Panc1 (cell line): Measurements from ENCODE around the gene ITGA3. TPM values are rescaled to one million over a fixed set of nuclear protein-coding genes. Genes with fewer than 3 reads are reported as not detected.

ENCODE experiments used
- ATAC-seq: fragments of 200-7000 bp; cut with Tn5 transposase; 2 replicates; pipeline ENCODE4 v1.9.1; 2020; ENCODE audit warnings: mild to moderate bottlenecking, moderate library complexity
- BruUV-seq: library from RNA; stranded (reverse); fragments of 400-500 nt; replicated peaks from 2 replicates; lab custom pipeline; 2021; lab: Mats Ljungman, UMichigan
- CTCF ChIA-PET: fragments of 300-600 bp; sonication (Branson Sonifier 250); formaldehyde crosslinking; loops from one replicate; lab custom pipeline; 2022; ENCODE audit warnings: antibody characterized with exemption; lab: Charles Lee
- POLR2A ChIA-PET: fragments of 300-600 bp; sonication (Branson Sonifier 250); formaldehyde crosslinking; loops from one replicate; lab custom pipeline; 2022; ENCODE audit warnings: antibody characterized with exemption; lab: Charles Lee
- DNase-seq: peaks from one replicate; pipeline ENCODE4 v3.0.0-alpha.2; 2010; ENCODE audit warnings: low read depth, low spot score
- H3K27ac ChIP-seq: 2 replicates; pipeline ENCODE4 v1.5.1; 2011; ENCODE audit warnings: mild to moderate bottlenecking, low read length, inconsistent platforms
- H3K27me3 ChIP-seq: fragments of 200-500 bp; sonication (Bioruptor generic); 2 replicates; pipeline ENCODE4 v1.6.0; 2014; ENCODE audit warnings: low read length, inconsistent platforms; ENCODE audit not compliant: control insufficient read depth, insufficient read depth
- H3K36me3 ChIP-seq: fragments of 200-500 bp; sonication (Bioruptor generic); 2 replicates; pipeline ENCODE4 v1.5.1; 2014; ENCODE audit warnings: inconsistent platforms, mild to moderate bottlenecking, low read length, moderate library complexity; ENCODE audit not compliant: control insufficient read depth, insufficient read depth
- H3K4me1 ChIP-seq: 2 replicates; pipeline ENCODE4 v1.5.1; 2011; ENCODE audit warnings: inconsistent platforms, mild to moderate bottlenecking, low read length, moderate library complexity; ENCODE audit not compliant: control insufficient read depth, insufficient read depth
- H3K4me3 ChIP-seq, 2 experiments: 2 replicates each; pipeline ENCODE4 v1.5.1; 2011 to 2012; ENCODE audit warnings: low read depth in 2 of 2, low read length in 2 of 2, mild to moderate bottlenecking in 2 of 2, inconsistent platforms in 1 of 2, moderate library complexity in 1 of 2
- H3K9me3 ChIP-seq: fragments of 200-500 bp; sonication (Bioruptor generic); 2 replicates; pipeline ENCODE4 v1.5.1; 2014; ENCODE audit warnings: low read depth, mild to moderate bottlenecking, inconsistent platforms, low read length, moderate library complexity; ENCODE audit not compliant: control insufficient read depth, insufficient read depth
- POLR2AphosphoS5 ChIP-seq: IDR thresholded peaks from 2 replicates; pipeline ENCODE4 v1.6.1; 2012; ENCODE audit warnings: mild to moderate bottlenecking, low read depth, low read length, moderate library complexity
- REST ChIP-seq, 2 experiments: IDR thresholded peaks; 2 replicates each; pipeline ENCODE4 v1.6.1; 2011 to 2012; ENCODE audit warnings: low read depth in 2 of 2, control low read depth in 1 of 2, low read length in 1 of 2, mild to moderate bottlenecking in 1 of 2, moderate library complexity in 1 of 2; ENCODE audit not compliant: insufficient read depth in 1 of 2
- SIN3A ChIP-seq: IDR thresholded peaks from 2 replicates; pipeline ENCODE4 v1.6.1; 2012; ENCODE audit warnings: low read depth, mild to moderate bottlenecking, low read length, moderate library complexity, borderline replicate concordance; ENCODE audit not compliant: insufficient read depth
- TCF7L2 ChIP-seq: IDR thresholded peaks from 2 replicates; pipeline ENCODE4 v1.6.1; 2011; ENCODE audit warnings: mild to moderate bottlenecking, low read depth, low read length, inconsistent platforms
- in situ Hi-C: cut with HindIII; loops from 2 replicates; pipeline ENCODE4 v1.10.0; 2016; ENCODE audit warnings: low sequenced_read_pairs, low pct_unique_long_range_greater_than_20kb
- intact Hi-C: fragments of 100-400 bp; cut with micrococcal nuclease; formaldehyde crosslinking; loops from one replicate; pipeline ENCODE4 v1.10.0; 2022; ENCODE audit not compliant: unreplicated experiment
- total RNA-seq: library from RNA; stranded (reverse); gene quantifications from one replicate; pipeline ENCODE4 v1.2.1, GENCODE V29; 2021; ENCODE audit not compliant: unreplicated experiment
- TF ChIP-seq, protein P1 (sequence below): fragments of 450-650 bp; IDR thresholded peaks from 2 replicates; pipeline ENCODE4 v1.5.1; 2017; ENCODE audit warnings: mild to moderate bottlenecking

ITGA3 gene
- total RNA-seq, 1 experiment from 2014 or later: 439 TPM

GRCh38 chr17:50097926-50098325 is 42.0 kb downstream of the ITGA3 start:
- ATAC-seq: no peak
- Histone ChIP-seq H3K4me1 (peaks cover 47% of the 10 kb centered on the region), H3K36me3 (peaks cover 2% of the 10 kb centered on the region; the same call in 1 of the 2 replicates), H3K4me3 (no peak overlapping the region), H3K27me3 (no peaks in the 10 kb centered on the region), H3K9me3 (no peaks in the 10 kb centered on the region), H3K27ac (no peak overlapping the region)
- ChIA-PET POLR2A (no interaction called here), CTCF (no interaction called here)
- DNase-seq: no peak
- TF ChIP-seq SIN3A: no peak
- in situ Hi-C loops (no loop called here), intact Hi-C loops (no loop called here)
- BruUV-seq: no TSS peak

GRCh38 chr17:50098583-50098982 is 42.7 kb downstream of the ITGA3 start:
- DNase-seq (no peak), ATAC-seq (no peak)
- ChIA-PET POLR2A (no interaction called here), CTCF (no interaction called here)
- Histone ChIP-seq H3K4me1 (peaks cover 42% of the 10 kb centered on the region), H3K27ac (no peak overlapping the region), H3K36me3 (peaks cover 2% of the 10 kb centered on the region; the same call in 1 of the 2 replicates), H3K9me3 (no peaks in the 10 kb centered on the region), H3K4me3 (no peak overlapping the region), H3K27me3 (no peaks in the 10 kb centered on the region)
- intact Hi-C loops: no loop called here
- in situ Hi-C loops: no loop called here
- no TSS peak for BruUV-seq
- TF ChIP-seq REST (IDR thresholded peaks at IDR 0.05; ENCODE audit: insufficient read depth in 1 of 2, low read depth in 2 of 2, low read length in 1 of 2) (no peak), POLR2AphosphoS5 (no peak), SIN3A (no peak), TCF7L2 (no peak)
- TF ChIP-seq, protein P1, sequence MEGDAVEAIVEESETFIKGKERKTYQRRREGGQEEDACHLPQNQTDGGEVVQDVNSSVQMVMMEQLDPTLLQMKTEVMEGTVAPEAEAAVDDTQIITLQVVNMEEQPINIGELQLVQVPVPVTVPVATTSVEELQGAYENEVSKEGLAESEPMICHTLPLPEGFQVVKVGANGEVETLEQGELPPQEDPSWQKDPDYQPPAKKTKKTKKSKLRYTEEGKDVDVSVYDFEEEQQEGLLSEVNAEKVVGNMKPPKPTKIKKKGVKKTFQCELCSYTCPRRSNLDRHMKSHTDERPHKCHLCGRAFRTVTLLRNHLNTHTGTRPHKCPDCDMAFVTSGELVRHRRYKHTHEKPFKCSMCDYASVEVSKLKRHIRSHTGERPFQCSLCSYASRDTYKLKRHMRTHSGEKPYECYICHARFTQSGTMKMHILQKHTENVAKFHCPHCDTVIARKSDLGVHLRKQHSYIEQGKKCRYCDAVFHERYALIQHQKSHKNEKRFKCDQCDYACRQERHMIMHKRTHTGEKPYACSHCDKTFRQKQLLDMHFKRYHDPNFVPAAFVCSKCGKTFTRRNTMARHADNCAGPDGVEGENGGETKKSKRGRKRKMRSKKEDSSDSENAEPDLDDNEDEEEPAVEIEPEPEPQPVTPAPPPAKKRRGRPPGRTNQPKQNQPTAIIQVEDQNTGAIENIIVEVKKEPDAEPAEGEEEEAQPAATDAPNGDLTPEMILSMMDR: no peak

GRCh38 chr17:50099003-50099402 is 43.1 kb downstream of the ITGA3 start:
- Histone ChIP-seq H3K27ac (no peak overlapping the region), H3K9me3 (no peaks in the 10 kb centered on the region), H3K27me3 (no peaks in the 10 kb centered on the region), H3K4me3 (no peak overlapping the region), H3K36me3 (peaks cover 2% of the 10 kb centered on the region; the same call in 1 of the 2 replicates), H3K4me1 (peaks cover 41% of the 10 kb centered on the region)
- intact Hi-C loops (no loop called here), in situ Hi-C loops (no loop called here)
- ATAC-seq (no peak), DNase-seq (no peak)
- POLR2A ChIA-PET: no interaction called here
- TF ChIP-seq REST (IDR thresholded peaks at IDR 0.05; ENCODE audit: insufficient read depth in 1 of 2, low read depth in 2 of 2, low read length in 1 of 2) (no peak), TCF7L2 (no peak), SIN3A (no peak), POLR2AphosphoS5 (no peak)
- TF ChIP-seq, protein P1: no peak
- CTCF ChIA-PET: no interaction called here
- BruUV-seq: no TSS peak
